OCI-LY3 (cell line): ENCODE data around the gene BOD1L1.

Experiments
- H2AFZ ChIP-seq: fragments of 200-600, 300-600 bp; shearing (Covaris generic); 2 replicates; pipeline ENCODE4 v1.6.0; 2014; ENCODE audit warnings: antibody characterized with exemption, low read depth, low read length
- H3K27ac ChIP-seq: fragments of 200-600, 300-600 bp; sonication (generic); 2 replicates; pipeline ENCODE4 v1.5.1; 2014; ENCODE audit warnings: mild to moderate bottlenecking, low read length, moderate library complexity, mixed read lengths
- H3K27me3 ChIP-seq: fragments of 200-600, 300-600 bp; sonication (generic); 2 replicates; pipeline ENCODE4 v1.6.1; 2014; ENCODE audit warnings: low read depth, low read length, mixed read lengths
- H3K36me3 ChIP-seq: fragments of 200-600, 300-600 bp; sonication (generic); replicated peaks from 2 replicates; pipeline ENCODE3; 2014; ENCODE audit warnings: low read depth, low read length, mixed read lengths
- H3K4me1 ChIP-seq: fragments of 300-600, 200-600 bp; sonication (generic); 2 replicates; pipeline ENCODE4 v1.6.1; 2014; ENCODE audit warnings: low read length, mixed read lengths
- H3K4me2 ChIP-seq: fragments of 200-600, 300-600 bp; sonication (generic); 2 replicates; pipeline ENCODE4 v1.6.1; 2014; ENCODE audit warnings: low read length, mixed read lengths
- H3K4me3 ChIP-seq: fragments of 300-600, 200-600 bp; sonication (generic); 2 replicates; pipeline ENCODE4 v1.5.1; 2014; ENCODE audit warnings: antibody characterized with exemption, mild to moderate bottlenecking, low read length, moderate library complexity
- H3K79me2 ChIP-seq: fragments of 300-600, 200-600 bp; shearing (Covaris generic); 2 replicates; pipeline ENCODE4 v1.6.1; 2014; ENCODE audit warnings: mild to moderate bottlenecking, low read length, mixed read lengths
- H3K9ac ChIP-seq: fragments of 300-600, 200-600 bp; shearing (Covaris generic); 2 replicates; pipeline ENCODE4 v1.6.0; 2014; ENCODE audit warnings: mild to moderate bottlenecking, low read length, moderate library complexity
- H3K9me3 ChIP-seq: fragments of 200-600, 300-600 bp; shearing (Covaris generic); 2 replicates; pipeline ENCODE4 v1.6.1; 2014; ENCODE audit warnings: low read length, mixed read lengths; ENCODE audit not compliant: insufficient read depth
- H4K20me1 ChIP-seq: fragments of 200-600, 300-600 bp; sonication (generic); 2 replicates; pipeline ENCODE4 v1.6.1; 2016; ENCODE audit warnings: low read length, mixed read lengths; ENCODE audit not compliant: insufficient read depth
- CTCF ChIP-seq: fragments of 200-600, 300-600 bp; sonication (generic); IDR thresholded peaks from 2 replicates; pipeline ENCODE4 v1.5.1; 2014; ENCODE audit warnings: antibody characterized with exemption, low read length, low read depth
- EZH2phosphoT487 ChIP-seq: fragments of 200-600 bp; shearing (Covaris generic); IDR thresholded peaks from 2 replicates; pipeline ENCODE4 v1.6.1; 2018; ENCODE audit warnings: antibody characterized with exemption, mixed run types, low read depth

Gene BOD1L1

GRCh38 chr4:13523591-13524503 is 103.7 kb downstream of the BOD1L1 start:
- Histone ChIP-seq H3K27me3 (peaks cover 14% of the 10 kb centered on the region; the same call in 1 of the 2 replicates), H3K4me2 (no peak overlapping the region), H3K9me3 (no peaks in the 10 kb centered on the region), H3K27ac (no peak overlapping the region), H3K4me1 (peaks cover 12% of the 10 kb centered on the region), H3K36me3 (no peaks in the 10 kb centered on the region), H4K20me1 (no peaks in the 10 kb centered on the region), H2AFZ (no peak overlapping the region), H3K4me3 (no peak overlapping the region), H3K79me2 (no peaks in the 10 kb centered on the region), H3K9ac (no peak overlapping the region)
- no peak for TF ChIP-seq CTCF
- no peak for TF ChIP-seq EZH2phosphoT487

- H3K4me2 ChIP-seq = no peak overlapping the region
- no peak overlapping the region for H3K4me3 ChIP-seq
- H4K20me1 ChIP-seq = no peaks in the 10 kb centered on the region
- H2AFZ ChIP-seq = no peak overlapping the region
- no peak overlapping the region for H3K9ac ChIP-seq
- H3K4me1 ChIP-seq = peaks cover 5% of the 10 kb centered on the region; the same call in 1 of the 2 replicates
- H3K36me3 ChIP-seq = no peaks in the 10 kb centered on the region
- H3K79me2 ChIP-seq = no peaks in the 10 kb centered on the region
- H3K27me3 ChIP-seq = peaks cover 14% of the 10 kb centered on the region; the same call in 1 of the 2 replicates
- no peak overlapping the region for H3K27ac ChIP-seq
- TF ChIP-seq EZH2phosphoT487 (no peak), CTCF (no peak)
- no peaks in the 10 kb centered on the region for H3K9me3 ChIP-seq
Observed at GRCh38 chr4:13523105-13523477, 104.4 kb downstream of the BOD1L1 start.

- Histone ChIP-seq H3K27me3 (peaks cover 14% of the 10 kb centered on the region; the same call in 1 of the 2 replicates), H3K27ac (no peak overlapping the region), H3K4me3 (no peak overlapping the region), H3K36me3 (no peaks in the 10 kb centered on the region), H3K4me1 (peaks cover 4% of the 10 kb centered on the region; the same call in 1 of the 2 replicates), H4K20me1 (no peaks in the 10 kb centered on the region), H3K9ac (no peak overlapping the region), H3K4me2 (no peak overlapping the region), H3K79me2 (no peaks in the 10 kb centered on the region), H3K9me3 (no peaks in the 10 kb centered on the region), H2AFZ (no peak overlapping the region)
- TF ChIP-seq EZH2phosphoT487 = no peak
- no peak for TF ChIP-seq CTCF
Observed at GRCh38 chr4:13522282-13523104, 105.0 kb downstream of the BOD1L1 start.

- Histone ChIP-seq H3K27ac (no peak overlapping the region), H4K20me1 (no peaks in the 10 kb centered on the region), H3K4me2 (no peak overlapping the region), H3K4me3 (no peak overlapping the region), H3K27me3 (0 out of 2 replicates have a peak, but pooled peaks cover 4% of the 10 kb centered on the region), H3K36me3 (no peaks in the 10 kb centered on the region), H3K4me1 (no peaks in the 10 kb centered on the region; the same call in 1 of the 2 replicates), H3K9me3 (no peaks in the 10 kb centered on the region), H2AFZ (no peak overlapping the region), H3K9ac (no peak overlapping the region), H3K79me2 (no peaks in the 10 kb centered on the region)
- TF ChIP-seq EZH2phosphoT487 (no peak), CTCF (no peak)
Observed at GRCh38 chr4:13521047-13521446, 106.5 kb downstream of the BOD1L1 start.
